ENCODE measurements around the gene PCP2.

The PCP2 gene

DNA sequence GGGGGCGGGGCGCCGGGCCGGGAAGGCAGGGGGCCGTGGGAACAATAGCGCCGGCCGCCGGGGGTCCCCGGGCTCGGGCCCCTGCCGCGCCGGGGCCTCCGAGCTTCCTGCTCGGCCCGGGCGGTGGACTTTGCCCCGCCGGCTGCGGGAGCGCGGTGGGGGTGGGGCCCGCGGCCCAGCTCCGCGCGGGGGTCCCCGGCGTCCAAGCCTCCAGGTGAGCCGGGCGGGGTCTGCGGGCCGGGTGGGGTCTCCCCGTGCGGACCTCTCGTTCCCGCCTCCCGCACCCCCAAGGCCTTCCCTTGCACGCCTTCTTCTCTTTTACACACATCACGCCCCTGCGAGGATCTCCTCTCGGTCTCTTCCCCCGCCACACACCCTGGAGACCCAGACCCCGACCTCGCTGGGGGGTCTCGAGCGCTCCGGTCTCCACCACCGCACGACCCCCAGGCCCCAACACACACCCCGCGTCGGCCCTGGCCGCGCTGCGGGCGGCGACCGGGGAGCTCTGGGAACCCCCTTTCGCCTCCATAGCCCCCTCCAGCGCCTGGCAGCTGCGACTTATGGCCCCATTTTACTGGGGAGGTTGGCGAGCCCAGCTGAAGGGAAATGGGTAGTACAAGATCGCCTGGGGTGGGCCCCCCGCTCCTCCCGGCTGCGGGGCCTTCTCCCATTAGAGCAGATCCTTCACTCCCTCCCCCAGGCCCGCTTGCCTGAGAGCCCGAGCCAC, 37.1 kb downstream of the PCP2 start:
- DNase-seq (ENCODE audit: low spot score): no peak

DNA sequence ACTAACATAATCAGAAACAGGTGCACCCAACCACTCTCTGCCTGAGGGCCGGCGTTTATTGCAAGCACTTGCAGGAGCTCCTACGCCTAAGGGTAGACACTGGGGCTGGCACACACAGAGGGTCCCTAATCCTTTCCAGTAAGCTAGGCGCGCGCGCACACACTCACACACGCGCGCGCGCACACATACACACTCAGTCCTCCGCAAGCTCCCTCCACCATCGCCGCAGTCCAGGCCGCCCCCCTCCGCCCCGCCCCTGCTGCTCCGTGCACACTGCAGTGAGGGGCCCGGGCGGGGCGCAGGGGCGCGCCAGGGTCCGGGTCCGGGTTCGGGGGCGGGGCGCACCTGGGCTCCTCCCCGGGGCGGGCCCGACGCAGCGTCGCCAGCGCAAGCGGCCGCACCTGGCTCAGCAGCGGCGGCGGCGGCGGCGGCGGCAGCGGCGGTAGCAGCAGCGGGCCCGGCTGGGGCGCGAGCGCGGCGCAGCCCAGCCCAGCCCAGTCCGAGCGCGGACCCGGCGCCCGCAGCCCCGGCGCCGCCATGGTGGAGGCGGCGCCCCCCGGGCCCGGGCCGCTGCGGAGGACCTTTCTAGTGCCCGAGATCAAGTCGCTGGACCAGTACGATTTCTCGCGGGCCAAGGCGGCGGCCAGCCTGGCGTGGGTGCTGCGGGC, 37.9 kb downstream of the PCP2 start, which contains the start of gene CAMSAP3:
TSS of gene CAMSAP3 (plus strand) at position 398 of the 668 bp plus-strand sequence. CDS start at position 538, 140 bp downstream.
- DNase-seq (ENCODE audit: low spot score): peak; percentile 75

DNA sequence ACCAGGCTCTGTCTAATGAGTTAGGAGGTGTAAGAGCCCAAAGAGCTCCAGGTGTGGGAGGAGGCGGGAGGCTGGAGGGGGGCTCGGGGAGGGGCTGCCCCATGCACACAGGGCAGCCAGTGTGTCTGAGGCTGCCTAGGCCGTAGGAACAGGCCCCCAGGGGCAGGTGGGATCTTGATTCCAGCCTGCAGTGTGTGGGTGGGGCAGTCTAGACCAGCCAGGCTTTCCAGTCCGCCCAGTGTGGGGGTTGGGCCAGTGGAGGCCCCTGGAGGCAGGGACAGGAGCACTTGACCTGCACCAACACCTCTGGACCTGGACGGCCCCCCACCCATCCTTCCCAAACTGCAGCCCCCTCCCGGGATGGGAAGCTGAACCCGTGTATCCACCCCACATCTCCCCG, 43.3 kb downstream of the PCP2 start:
- no peak for DNase-seq (ENCODE audit: low spot score)

DNA sequence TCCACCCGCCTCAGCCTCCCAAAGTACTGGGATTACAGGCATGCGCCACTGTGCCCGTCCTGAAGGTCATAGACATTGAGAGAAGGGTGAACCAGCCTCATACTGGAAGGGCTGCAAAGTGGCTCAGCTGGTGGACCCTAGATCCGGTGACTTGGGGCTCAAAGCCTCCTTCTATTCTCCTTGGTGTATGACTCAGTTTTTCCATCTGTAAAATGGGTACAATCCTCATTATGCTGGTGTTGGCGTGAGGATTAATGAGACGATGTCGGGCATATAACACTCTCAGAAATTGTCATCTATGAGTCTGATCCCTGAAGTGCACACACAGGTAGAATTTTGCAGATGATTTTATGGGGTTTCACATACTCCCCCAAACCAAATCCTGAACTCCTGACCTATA, 43.7 kb downstream of the PCP2 start:
- no peak for DNase-seq (ENCODE audit: low spot score)

DNA sequence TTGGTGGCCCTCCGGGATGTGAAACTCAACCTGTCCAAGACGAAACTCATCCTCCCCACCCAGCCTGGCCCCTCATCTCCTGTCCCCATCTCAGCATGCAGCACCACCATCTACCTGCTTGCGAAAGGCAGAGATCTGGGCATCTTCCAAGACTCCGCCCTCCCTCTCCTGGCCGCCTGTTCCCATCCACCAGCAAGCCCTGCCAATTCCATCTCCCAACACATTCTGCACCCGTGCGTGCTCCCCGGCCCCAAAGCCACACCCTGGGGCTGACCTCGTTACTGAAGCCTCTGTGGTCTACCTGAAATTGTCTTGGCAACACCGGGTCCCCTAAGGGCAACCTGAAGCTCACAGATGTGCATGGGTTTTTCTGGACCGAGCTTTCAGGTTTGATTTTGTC, 51.1 kb downstream of the PCP2 start:
- no peak for DNase-seq (ENCODE audit: low spot score)

Measured in SW480 (cell line).